Renal cortex interstitium (tissue), 11 donors: ENCODE measurements around the gene SPECC1. TPM values are rescaled to one million over a fixed set of nuclear protein-coding genes. Genes with fewer than 3 reads are reported as not detected.

Experiments
- DNase-seq, 11 donors: peaks; one replicate each; pipeline ENCODE4 v3.0.0-alpha.2; 2013; ENCODE audit warnings: low read depth in 9 of 11, low spot score in 4 of 11; ENCODE audit errors: extremely low read depth in 1 of 11
- polyA plus RNA-seq, 3 donors: library from polyadenylated mRNA; unstranded; fragments of 120-200 nt; gene quantifications; one replicate each; pipeline ENCODE4 v1.2.1, GENCODE V29; 2013; ENCODE audit not compliant: insufficient read length in 3 of 3

The SPECC1 gene
- polyA plus RNA-seq, 3 donors = 13.2 to 18.8 (median 17.0) TPM

- DNase-seq = no peak
These were observed 264.8 kb downstream of the SPECC1 start for GRCh38 chr17:20273741-20274500.

DNA sequence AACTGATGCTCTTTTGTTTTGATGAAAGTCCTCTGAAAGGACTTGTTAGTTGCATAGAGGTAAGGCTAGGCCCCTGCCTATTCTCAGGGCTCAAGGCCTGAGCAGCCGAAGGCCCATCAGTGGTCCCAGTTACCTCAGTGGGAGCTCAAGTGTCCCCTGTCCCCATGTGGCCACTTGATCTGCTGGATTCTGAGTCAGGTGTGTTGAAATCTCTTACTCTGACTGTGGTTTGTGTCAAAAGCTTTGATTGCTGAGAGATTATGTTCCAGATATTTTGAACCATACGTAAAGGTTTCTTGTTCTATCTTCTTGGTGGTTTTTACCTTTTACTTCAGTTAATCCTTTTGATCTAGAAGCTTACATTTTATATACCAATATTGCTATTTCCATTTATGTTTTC, 266.5 kb downstream of the SPECC1 start:
- no peak for DNase-seq

GRCh38 chr17:20276421-20276820, 267.3 kb downstream of the SPECC1 start:
- DNase-seq = no peak

GRCh38 chr17:20278805-20279204, 269.6 kb downstream of the SPECC1 start:
- DNase-seq = no peak

DNA sequence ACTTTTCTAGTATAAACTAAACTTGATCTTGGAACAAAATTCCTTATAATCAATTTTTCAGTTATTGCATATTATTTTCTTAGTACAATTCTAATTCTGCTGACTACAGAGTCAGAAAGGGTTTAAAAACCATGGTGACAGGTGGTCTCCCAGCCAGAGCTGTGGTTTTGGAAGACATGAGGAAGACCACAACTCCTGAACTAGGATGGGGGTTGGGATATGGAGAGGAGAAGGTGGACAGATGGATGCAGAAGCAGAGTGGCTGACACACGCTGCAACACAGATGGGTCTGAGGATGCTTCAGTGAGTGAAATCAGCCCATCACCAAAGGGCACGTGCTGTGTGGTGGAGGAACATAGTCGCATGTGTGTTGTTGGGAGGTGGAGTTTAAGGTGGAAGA, 270.5 kb downstream of the SPECC1 start:
- DNase-seq = no peak

- DNase-seq = no peak
These were observed 270.9 kb downstream of the SPECC1 start for GRCh38 chr17:20280051-20280450.

- DNase-seq = no peak
These were observed 271.7 kb downstream of the SPECC1 start for GRCh38 chr17:20280851-20281250.

- no peak for DNase-seq
These were observed 272.7 kb downstream of the SPECC1 start for GRCh38 chr17:20281860-20282259.

DNA sequence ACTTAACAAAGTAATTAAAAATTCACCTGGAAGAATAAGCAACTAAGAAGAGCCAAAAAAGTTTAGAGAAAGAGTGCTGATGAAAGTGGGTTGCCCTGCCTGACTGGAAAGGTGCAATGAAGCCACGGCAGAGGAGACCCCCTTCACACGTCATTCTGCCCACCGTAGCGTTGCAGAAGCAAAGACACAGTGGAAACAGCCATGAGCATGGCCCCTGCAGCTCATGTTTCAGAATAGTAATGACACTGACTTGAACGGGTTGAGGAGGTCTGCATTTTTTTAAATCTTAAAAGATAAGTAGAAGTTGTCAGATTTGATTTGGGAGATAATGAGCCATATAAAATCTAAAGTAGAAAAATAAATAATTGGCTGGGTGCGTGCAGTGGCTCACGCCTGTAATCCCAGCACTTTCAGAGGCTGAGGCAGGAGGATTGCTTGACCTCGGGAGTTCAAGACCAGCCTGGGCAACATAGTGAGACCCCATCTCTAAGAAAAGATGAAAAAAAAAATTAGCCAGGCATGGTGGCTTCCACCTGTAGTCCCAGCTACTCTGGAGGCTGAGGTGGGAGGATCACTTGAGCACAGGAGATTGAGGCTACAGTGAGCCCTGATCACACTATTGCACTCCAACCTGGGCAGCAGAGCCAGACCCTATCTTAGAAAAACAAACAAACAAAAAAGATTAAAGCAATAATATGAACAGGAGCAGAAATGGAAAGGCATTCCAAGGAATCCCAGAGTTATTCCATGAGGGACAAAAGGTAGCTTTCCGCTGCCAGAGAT, 273.6 kb downstream of the SPECC1 start:
- DNase-seq = no peak

- DNase-seq = no peak
These were observed 274.9 kb downstream of the SPECC1 start for GRCh38 chr17:20284022-20284421.

- no peak for DNase-seq
These were observed 275.6 kb downstream of the SPECC1 start for GRCh38 chr17:20284570-20285295.

- DNase-seq = no peak
These were observed 280.8 kb downstream of the SPECC1 start for GRCh38 chr17:20289984-20290383.

DNA sequence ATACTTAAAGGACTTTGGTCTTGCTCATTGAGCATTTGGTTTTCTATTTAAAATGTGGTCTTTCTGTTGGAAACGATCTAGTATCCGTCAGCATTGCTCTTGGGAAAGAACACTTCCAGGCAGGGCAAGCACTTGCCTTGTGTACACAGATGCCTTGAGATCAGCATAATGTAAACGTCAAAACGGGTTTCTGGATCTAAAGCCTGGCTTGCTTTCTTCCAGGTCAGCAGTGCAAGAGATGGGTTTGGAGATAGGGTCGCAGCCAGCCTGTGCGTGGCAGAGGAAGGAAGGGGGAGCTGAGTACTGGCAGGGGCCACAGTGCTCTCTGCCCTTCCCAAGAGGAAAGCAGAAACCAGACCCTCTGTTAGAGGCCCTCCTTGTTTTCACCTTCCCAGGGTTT, 282.7 kb downstream of the SPECC1 start:
- no peak for DNase-seq

DNA sequence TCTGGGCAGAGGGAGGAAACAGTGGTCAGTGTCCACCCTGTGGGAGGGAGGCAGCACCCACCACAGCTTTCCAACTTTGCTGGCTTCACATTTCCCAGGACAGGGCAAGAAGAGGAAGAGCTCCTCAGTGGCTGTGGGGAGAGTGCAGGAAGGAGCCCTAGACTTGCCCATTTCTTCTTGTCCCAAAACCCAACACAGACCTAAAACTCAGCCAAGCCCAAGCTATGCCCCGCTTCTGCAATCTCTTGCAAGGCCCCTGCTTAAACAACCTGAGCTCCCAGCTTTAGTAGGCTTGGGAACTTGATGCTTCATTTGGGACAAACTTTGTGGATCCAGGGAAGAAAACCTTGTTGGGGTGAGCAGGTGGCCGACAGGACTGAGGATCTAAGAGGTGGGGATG, 284.3 kb downstream of the SPECC1 start:
- DNase-seq = no peak

- no peak for DNase-seq
These were observed 285.0 kb downstream of the SPECC1 start for GRCh38 chr17:20294120-20294519.

- no peak for DNase-seq
These were observed 289.9 kb downstream of the SPECC1 start for GRCh38 chr17:20299013-20299412.

DNA sequence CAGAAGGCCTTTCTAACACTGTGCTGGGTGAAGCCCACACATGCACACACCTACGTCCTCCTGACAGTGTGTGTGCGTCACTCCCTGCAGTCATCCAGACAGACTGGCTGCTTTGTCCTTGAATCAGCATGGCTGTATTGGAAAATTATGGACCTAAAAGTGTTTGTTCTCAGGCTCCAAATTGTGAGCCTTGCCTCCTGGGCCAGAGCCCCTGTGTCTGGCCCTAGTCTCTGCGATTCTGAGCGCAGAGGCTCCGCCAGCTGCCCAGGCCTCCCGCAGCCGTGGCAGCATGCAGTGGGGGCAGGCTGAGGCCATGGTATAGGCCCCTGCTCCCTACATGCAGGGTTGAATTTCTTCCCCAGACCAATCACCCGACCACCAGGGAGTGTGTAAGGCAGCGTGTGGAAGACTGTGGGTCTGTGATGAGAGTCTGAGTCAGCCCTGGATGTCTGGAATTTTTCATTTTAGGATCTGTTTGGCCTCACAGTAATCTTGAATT, 291.3 kb downstream of the SPECC1 start:
- DNase-seq = no peak

GRCh38 chr17:20302246-20302917, 293.2 kb downstream of the SPECC1 start:
- DNase-seq = peak in 1 of 11 donors; percentile 8

GRCh38 chr17:20304961-20305360, 295.8 kb downstream of the SPECC1 start:
- no peak for DNase-seq
